HUES48 (cell line): Measurements from ENCODE around the gene PHF3.

Source experiments
- H3K27ac ChIP-seq: one replicate; pipeline ENCODE4 v1.7.0; 2013; ENCODE audit warnings: low read depth, low read length, inconsistent platforms
- H3K27me3 ChIP-seq: 2 replicates; pipeline ENCODE4 v1.6.1; 2013; ENCODE audit warnings: mild to moderate bottlenecking, low read length; ENCODE audit not compliant: control insufficient read depth, insufficient read depth
- H3K36me3 ChIP-seq: 2 replicates; pipeline ENCODE4 v1.6.1; 2013; ENCODE audit warnings: low read length; ENCODE audit not compliant: control insufficient read depth, insufficient read depth
- H3K4me1 ChIP-seq: 2 replicates; pipeline ENCODE4 v1.6.1; 2013; ENCODE audit warnings: mild to moderate bottlenecking, low read length; ENCODE audit not compliant: control insufficient read depth, insufficient read depth
- H3K4me3 ChIP-seq: 2 replicates; pipeline ENCODE4 v1.5.1; 2013; ENCODE audit warnings: mild to moderate bottlenecking, low read depth, low read length
- H3K9ac ChIP-seq: 2 replicates; pipeline ENCODE4 v1.6.1; 2013; ENCODE audit warnings: mild to moderate bottlenecking, low read depth, low read length, moderate library complexity
- H3K9me3 ChIP-seq: 2 replicates; pipeline ENCODE4 v1.6.1; 2013; ENCODE audit warnings: low read length; ENCODE audit not compliant: control insufficient read depth, insufficient read depth

The PHF3 gene

DNA sequence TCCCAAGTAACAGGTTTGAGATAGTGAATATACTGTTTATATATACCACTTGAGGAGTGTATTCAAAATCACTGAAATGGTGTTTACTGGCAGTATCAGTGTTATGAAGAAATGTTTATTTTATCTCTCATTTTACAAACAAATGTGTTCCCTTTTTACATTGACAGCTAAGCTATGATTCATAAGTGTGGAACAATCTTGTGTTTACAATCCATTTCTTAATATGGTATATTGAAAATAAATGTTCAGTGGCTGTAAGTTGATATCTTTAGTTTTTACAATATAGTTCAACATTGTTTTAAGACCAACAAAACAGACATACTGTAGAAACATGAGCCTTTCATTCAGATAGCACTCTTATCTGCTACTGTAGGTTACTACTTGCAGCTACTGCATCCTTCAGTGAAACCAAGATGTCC, 14.3 kb downstream of the PHF3 start:
- no peaks in the 10 kb centered on the region for H3K27me3 ChIP-seq
- H3K4me3 ChIP-seq = no peak overlapping the region
- H3K27ac ChIP-seq = no peak overlapping the region
- 0 out of 2 replicates have a peak, but pooled peaks cover 5% of the 10 kb centered on the region for H3K36me3 ChIP-seq
- peaks cover 12% of the 10 kb centered on the region; the same call in 1 of the 2 replicates for H3K4me1 ChIP-seq
- no peaks in the 10 kb centered on the region for H3K9me3 ChIP-seq
- no peak overlapping the region for H3K9ac ChIP-seq

DNA sequence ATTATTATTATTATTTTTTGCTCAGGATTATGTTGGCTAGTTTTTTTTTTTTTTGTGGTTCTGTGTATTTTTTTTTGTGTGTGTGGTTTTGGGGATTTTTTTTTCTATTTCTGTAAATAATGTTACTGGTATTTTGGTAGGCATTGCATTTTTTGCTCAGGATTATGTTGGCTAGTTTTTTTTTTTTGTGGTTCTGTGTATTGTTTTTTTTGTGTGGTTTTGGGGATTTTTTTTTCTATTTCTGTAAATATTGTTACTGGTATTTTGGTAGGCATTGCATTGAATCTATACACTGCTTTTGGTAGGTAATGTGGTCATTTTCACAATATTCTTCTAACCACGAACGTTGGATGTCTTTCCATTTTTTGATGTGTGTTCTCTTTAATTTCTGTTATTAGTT, 17.4 kb downstream of the PHF3 start:
- H3K9ac ChIP-seq = no peak overlapping the region
- H3K27me3 ChIP-seq = no peaks in the 10 kb centered on the region
- H3K27ac ChIP-seq = no peak overlapping the region
- no peak overlapping the region for H3K4me3 ChIP-seq
- no peaks in the 10 kb centered on the region for H3K9me3 ChIP-seq
- H3K4me1 ChIP-seq = peaks cover 9% of the 10 kb centered on the region; the same call in 1 of the 2 replicates
- H3K36me3 ChIP-seq = no peaks in the 10 kb centered on the region

DNA sequence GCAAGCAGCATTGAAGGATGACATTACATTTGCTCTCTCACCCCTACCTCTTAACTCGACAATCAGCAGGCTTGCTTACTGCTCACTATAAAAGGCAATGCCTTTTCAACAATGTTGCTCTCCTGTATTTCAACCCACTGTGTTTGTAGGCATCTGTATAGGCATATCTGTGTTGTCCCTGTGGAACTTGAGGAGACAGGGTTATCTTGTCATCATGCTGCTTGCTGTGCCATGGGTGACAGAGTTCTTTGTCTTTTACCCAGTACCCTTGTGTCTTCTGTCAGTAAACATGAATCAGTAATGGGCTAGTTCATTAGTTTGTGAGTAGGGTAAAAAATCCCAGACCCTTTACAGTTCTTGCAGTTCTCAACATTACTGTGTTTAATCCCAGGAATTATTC, 25.2 kb downstream of the PHF3 start:
- no peaks in the 10 kb centered on the region for H3K27me3 ChIP-seq
- no peak overlapping the region for H3K27ac ChIP-seq
- no peaks in the 10 kb centered on the region for H3K9me3 ChIP-seq
- H3K36me3 ChIP-seq = no peaks in the 10 kb centered on the region
- H3K9ac ChIP-seq = no peak overlapping the region
- peaks cover 3% of the 10 kb centered on the region; the same call in 1 of the 2 replicates for H3K4me1 ChIP-seq
- H3K4me3 ChIP-seq = no peak overlapping the region

DNA sequence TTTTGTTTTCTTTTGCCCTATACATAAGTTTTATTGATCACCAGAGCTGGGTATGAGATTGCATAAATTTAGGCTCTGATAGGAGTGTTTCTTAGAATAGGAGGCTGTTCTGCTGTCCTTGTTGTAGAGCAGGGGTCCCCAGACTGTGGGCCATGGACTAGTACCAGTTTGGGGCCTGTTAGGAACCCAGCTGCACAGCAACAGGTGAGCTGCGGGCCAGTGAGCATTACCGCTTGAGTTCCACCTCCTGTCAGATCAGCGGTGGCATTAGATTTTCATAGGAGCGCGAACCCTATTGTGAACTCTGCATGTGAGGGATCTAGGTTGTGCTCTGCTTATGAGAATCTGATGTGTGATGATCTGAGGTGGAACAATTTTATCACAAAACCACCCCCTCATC, 26.2 kb downstream of the PHF3 start:
- H3K9ac ChIP-seq = no peak overlapping the region

DNA sequence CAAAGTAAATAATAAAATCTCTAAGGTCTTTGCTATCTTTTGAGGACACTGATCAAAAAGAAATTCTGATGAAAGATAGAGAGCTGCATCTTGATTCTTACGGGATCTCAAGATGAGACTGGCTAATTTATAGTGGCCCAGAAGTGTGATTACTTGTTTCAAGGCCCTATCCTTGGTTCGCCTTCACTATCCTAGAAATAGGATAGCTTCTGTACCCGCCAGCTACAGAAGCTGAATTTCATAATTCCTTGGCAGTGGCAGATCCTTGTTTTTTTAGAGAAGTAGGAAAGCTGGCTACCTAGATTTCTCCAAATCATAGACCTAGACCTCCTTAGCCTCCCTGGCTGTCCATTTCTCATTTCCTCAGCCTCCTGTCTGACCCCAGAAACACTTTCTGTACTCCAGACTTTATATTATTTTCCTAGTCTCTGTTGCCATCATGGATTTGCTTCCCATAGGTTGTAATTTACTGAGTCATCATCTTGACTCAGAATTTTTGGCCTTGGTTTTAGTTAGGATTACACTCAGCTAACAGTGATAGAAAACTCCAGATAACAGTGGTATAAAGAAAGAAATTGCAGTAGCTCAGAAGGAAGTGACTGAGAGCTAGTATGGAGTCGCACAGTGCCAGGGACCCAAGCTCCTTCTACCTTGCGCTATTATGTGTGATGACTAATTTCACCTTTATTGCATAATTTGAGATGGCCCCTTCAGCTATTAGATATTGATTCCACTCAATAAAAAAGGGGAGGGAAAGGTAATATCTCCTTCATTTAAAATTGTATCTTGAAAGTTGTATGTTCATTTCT, 27.7 kb downstream of the PHF3 start:
- H3K4me1 ChIP-seq = 0 out of 2 replicates have a peak, but pooled peaks cover 3% of the 10 kb centered on the region
- no peaks in the 10 kb centered on the region for H3K9me3 ChIP-seq
- H3K4me3 ChIP-seq = no peak overlapping the region
- no peak overlapping the region for H3K27ac ChIP-seq
- no peak overlapping the region for H3K9ac ChIP-seq
- H3K36me3 ChIP-seq = no peaks in the 10 kb centered on the region
- H3K27me3 ChIP-seq = no peaks in the 10 kb centered on the region

More for the DNA sequence above, 26.2 kb downstream of the PHF3 start:
- no peak overlapping the region for H3K27ac ChIP-seq
- peaks cover 3% of the 10 kb centered on the region; the same call in 1 of the 2 replicates for H3K4me1 ChIP-seq
- no peaks in the 10 kb centered on the region for H3K27me3 ChIP-seq
- H3K36me3 ChIP-seq = no peaks in the 10 kb centered on the region
- H3K9me3 ChIP-seq = no peaks in the 10 kb centered on the region
- no peak overlapping the region for H3K4me3 ChIP-seq

DNA sequence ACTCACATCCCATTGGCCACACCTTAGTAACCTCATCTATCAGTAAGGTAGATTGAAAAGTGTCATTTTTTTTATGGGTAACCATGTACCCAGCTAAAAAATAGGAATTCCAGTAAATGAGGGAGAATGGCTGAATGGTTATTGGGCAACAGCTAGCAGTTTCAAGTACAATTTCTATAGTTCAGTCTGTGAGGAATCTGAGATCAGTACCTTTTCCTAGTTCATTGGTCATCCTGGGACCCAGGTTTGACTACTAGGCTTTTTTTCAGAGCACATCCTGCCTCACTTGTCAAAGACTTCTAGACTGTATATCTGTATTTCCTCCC, 28.3 kb downstream of the PHF3 start:
- no peaks in the 10 kb centered on the region for H3K9me3 ChIP-seq
- H3K27ac ChIP-seq = no peak overlapping the region
- no peak overlapping the region for H3K9ac ChIP-seq
- H3K4me1 ChIP-seq = 0 out of 2 replicates have a peak, but pooled peaks cover 3% of the 10 kb centered on the region
- no peaks in the 10 kb centered on the region for H3K27me3 ChIP-seq
- no peak overlapping the region for H3K4me3 ChIP-seq
- no peaks in the 10 kb centered on the region for H3K36me3 ChIP-seq

DNA sequence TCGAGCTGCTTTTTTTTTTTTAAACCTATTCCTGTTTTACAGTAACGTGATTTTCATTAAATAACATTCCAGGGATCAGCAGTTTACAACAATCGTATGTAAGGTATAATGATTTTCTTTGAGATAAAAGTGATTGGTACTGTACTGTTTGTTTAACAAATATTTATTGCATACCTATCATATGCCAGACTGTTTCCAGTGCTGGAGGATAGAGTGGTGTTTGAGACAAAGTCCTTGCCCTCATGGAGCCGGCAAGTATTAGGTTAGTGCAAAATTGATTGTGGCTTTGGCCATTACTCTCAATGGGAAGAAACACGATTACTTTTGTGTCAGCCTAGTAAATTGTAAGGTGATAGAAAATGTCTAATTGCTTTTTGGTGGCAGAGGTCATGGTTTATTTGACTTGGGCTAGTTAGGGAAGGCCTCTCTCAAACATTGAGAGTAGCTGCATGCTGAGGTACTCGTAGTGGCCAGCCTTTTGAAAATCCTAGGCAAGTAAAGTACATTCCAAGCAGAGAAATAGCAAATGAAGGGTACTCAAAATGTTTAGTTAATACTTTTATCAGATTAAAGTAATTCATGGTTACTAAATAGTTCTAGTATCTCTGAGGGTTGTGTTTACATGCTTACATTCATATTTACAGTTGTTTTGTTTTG, 35.6 kb downstream of the PHF3 start:
- Histone ChIP-seq H3K27me3 (no peaks in the 10 kb centered on the region), H3K4me3 (no peak overlapping the region), H3K4me1 (peaks cover 29% of the 10 kb centered on the region), H3K27ac (no peak overlapping the region), H3K9ac (no peak overlapping the region), H3K9me3 (no peaks in the 10 kb centered on the region), H3K36me3 (no peaks in the 10 kb centered on the region)

DNA sequence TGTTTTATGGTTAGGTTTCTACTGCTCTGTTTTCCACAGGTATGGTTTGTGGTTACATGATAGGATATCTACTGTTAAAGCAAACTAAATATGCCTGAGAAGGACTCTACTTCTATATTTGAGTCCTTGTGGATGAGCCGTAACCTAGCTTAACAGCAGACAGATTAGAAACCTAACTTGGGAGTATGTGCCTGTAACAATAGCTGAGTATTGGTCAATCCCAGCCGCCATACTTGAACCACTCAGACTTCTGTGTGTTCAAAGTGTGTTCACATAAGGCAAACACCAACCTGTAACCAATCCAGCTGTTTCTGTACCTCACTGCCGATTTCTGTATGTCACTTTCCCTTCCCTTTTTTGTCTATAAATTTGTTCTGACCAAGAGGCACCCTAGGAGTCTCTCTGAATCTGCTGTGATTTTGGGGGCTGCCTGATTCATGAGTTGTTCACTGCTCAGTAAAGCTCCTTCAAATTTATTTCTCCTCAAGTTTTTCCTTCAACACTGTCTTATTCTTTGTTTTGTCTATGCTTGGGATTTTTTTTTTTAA, 37.1 kb downstream of the PHF3 start:
- Histone ChIP-seq H3K36me3 (no peaks in the 10 kb centered on the region), H3K27me3 (no peaks in the 10 kb centered on the region), H3K27ac (no peak overlapping the region), H3K4me3 (no peak overlapping the region), H3K4me1 (peaks cover 34% of the 10 kb centered on the region), H3K9me3 (no peaks in the 10 kb centered on the region), H3K9ac (no peak overlapping the region)

DNA sequence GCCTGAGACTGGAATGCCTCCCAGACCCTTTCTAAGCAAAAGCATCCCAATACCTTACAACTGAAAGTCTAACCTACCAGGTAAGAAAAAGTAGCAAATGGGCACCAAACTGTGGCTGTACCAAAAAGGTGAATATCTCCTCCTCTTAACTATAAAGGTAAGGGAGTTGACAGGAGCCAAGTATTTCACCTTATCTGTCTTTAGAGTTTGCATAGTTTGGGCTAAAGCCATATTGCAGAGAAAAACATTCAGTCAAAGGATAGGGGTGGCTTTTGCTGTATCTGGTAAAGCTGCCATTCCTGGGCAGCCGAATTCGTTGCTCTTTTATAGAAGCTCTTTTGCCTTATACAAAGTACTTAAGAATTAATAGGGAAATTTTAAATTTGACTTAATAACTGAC, 38.1 kb downstream of the PHF3 start:
- Histone ChIP-seq H3K9me3 (no peaks in the 10 kb centered on the region), H3K27ac (no peak overlapping the region), H3K4me1 (peaks cover 37% of the 10 kb centered on the region), H3K36me3 (no peaks in the 10 kb centered on the region), H3K9ac (no peak overlapping the region), H3K27me3 (no peaks in the 10 kb centered on the region), H3K4me3 (no peak overlapping the region)

DNA sequence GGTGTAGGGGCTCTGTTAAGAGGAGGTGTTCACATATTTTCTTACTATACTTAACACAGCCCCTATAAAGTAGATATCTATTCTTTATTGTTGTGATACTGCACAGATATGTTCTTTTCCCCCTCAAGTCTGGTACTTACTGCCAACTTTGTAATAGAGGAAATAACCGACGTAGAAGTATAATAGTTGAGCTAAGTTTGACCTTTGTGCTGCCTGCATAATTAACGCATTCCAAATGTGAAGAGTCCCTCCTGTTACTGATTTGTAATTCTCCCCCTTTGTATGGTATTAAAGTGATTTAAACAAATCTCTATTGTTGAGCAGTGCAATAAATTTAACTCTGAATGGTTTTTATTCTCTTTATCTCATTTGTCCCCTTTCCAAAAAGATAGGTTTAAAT, 39.0 kb downstream of the PHF3 start:
- Histone ChIP-seq H3K9ac (no peak overlapping the region), H3K27ac (no peak overlapping the region), H3K4me3 (no peak overlapping the region), H3K36me3 (no peaks in the 10 kb centered on the region), H3K4me1 (peaks cover 37% of the 10 kb centered on the region), H3K9me3 (no peaks in the 10 kb centered on the region), H3K27me3 (no peaks in the 10 kb centered on the region)

DNA sequence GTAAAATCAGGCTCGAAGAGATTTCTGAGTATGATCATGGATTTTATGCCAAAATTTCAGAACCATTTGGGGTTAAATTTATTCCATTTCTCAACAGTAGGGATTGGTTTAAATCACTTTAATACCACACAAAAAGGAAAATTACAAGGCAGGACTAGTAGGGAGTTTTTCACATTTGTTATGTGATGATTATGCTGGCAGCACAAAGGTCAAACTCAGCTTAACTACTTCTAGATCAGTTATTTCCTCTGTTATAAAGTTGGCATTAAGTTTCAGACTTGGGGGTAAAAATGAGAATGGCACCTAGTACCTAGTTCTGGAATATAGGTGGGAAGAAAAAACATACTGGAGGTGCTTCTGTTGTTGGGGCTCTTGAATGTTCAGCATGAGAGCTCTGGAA, 39.5 kb downstream of the PHF3 start:
- H3K4me1 ChIP-seq = peaks cover 37% of the 10 kb centered on the region
- no peaks in the 10 kb centered on the region for H3K9me3 ChIP-seq
- no peak overlapping the region for H3K9ac ChIP-seq
- no peaks in the 10 kb centered on the region for H3K27me3 ChIP-seq
- H3K36me3 ChIP-seq = peaks cover 4% of the 10 kb centered on the region
- H3K4me3 ChIP-seq = no peak overlapping the region
- no peak overlapping the region for H3K27ac ChIP-seq
